GM21447 (cell line): ENCODE data around the gene RPS2.
"Not testable (repeated sequence)": the region's sequence is repeated elsewhere in the genome, so short reads cannot be mapped to it uniquely, and the experiment has no call there.

Experiments
- ATAC-seq: cut with Tn5 transposase; IDR thresholded peaks from one replicate; pipeline ENCODE4 v1.9.1; 2021; ENCODE audit not compliant: unreplicated experiment

RPS2 gene

GRCh38 chr16:1920727-1921171, 43.9 kb downstream of the RPS2 start:
- ATAC-seq = no peak

DNA sequence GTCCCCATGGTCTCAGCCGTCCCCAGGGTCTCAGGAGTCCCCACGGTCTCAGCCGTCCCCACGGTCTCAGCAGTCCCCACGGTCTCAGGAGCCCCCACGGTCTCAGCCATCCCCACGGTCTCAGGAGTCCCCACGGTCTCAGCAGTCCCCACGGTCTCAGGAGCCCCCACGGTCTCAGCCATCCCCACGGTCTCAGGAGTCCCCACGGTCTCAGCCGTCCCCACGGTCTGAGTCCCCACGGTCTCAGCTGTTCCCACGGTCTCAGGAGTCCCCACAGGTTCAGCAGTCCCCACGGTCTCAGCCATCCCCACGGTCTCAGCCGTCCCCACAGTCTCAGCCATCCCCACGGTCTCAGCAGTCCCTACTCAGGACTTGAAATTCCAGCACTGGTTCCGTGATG, 44.5 kb downstream of the RPS2 start:
- ATAC-seq = not testable (repeated sequence)

DNA sequence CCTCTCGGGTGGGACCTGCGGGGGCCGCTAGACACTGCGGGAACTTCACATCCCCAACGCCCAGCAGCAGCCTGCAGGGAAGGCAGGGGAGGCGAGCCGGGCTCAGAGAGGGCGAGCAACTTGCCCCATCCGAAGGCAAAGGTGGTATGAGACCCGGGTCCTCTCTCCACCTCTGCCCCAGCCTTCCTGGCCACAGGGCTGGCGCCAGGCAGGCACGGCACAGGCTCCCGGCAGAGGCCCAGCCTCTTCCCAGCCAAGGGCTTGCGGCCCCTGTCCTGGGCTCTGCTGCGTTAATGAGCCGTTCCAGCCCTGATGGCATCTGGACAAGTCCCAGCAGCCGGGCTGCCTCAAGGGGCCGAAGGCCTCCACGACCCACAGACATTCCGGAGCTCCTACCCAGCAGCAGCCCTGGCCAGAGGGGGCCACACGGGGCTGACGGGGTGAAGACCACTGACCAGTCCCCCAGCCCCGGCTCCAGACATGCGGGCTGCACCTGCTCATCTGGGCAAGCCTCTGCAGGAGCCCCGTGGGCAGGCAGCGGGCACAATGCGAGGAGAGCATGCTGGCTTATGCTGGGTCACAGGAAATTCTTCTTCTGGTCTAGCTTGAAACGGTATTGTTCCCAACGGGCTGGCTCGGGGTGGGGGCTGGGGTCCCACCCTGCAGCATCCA, 45.2 kb downstream of the RPS2 start:
- ATAC-seq = no peak

DNA sequence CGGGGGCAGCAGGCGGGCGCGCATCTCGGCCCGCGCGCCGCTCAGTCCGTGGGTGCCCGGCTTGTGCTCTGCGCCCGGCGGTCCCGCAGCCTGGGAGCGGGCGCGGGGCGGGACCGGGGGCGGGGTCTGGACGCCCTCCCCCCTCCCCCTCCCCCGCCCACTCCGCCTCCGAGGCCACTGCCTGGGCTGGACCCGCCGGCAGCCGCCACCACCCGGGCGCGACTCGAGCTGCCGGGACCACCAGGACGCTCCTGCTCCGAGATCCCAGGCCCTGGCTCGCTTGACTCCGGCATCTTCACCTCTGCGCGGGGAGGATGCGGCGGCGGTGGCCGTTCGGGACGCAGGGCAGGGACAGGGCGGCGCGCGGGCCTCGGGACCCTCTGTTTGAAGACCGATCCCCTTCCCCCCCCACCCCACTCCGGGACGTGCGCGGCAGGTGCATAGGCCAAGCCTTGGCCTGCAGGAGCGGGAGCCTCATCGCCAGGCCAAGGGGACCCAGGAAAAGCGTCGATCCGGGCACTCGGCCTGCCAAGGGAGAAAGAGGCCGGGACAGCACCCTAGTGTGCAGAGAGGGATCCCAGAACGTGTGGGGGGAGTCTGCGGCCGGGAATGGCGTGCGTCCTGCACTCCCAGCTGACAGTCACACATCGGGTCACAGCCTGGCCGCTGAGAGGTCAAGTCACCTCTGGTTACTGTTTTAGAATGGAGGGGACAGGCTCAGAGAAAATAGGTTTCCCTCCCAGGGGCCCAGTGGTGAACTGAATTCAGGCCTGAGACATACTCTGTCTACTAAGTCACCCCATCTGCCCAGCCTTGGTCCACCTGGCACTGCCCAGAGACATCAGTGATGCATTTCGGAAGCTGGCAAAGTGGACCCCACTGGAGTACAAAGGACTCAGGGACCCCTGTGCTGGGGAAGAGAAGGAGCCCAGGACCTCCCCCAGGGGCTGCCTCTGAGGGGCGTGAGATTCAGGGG, 46.0 kb downstream of the RPS2 start, which contains the start of gene HS3ST6:
TSS of gene HS3ST6 (minus strand) at position 65 of the 976 bp plus-strand sequence. CDS start 92 bp downstream, outside the sequence.
- ATAC-seq = no peak

- no peak for ATAC-seq
These were observed 46.8 kb downstream of the RPS2 start for GRCh38 chr16:1917665-1918350.

- no peak for ATAC-seq
These were observed 47.5 kb downstream of the RPS2 start for GRCh38 chr16:1917056-1917664.

GRCh38 chr16:1916640-1916990, 48.0 kb downstream of the RPS2 start:
- no peak for ATAC-seq

DNA sequence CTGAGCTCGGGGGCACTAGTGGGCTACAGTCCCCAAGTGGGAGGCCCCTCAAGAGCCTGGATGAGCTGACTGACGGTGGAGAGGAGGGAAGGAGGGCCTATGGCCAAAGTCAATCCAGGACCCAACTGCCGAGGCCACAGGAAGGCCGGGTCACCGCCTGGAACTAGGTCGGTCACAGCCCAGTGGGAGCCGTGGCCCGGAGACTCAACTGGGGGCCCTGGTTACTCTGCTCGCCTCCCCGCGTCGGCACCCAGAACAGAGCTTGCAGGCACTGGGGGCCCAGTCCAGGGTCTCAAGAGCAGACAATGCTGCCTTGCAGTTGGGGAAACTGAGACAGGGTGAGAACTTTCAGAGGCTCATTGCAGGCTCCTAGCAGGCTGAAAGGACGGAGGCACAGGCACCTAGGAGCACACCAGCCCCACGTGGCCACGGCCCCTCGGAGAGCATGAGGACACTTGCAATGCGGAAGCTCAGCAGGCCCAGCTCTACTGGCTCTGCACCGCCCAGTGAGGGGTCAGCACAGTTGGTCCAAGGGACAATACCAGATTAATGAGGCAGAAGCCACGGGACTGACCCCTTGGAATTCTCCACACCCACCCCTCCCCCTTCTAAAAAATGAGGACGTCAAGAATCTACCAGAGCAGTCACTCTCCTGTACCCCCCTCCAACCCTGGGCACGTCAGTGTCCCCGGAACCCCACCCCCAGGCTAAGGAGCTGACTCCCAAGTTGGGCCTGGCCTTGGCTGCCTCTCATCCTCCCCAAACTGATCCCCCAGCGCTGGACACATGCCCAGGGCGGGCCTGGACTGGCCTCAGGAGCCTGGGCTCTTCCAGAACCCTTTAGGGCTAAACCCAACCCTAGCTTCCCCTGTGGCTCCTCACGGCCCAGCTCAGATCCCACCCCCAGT, 48.6 kb downstream of the RPS2 start:
- no peak for ATAC-seq

DNA sequence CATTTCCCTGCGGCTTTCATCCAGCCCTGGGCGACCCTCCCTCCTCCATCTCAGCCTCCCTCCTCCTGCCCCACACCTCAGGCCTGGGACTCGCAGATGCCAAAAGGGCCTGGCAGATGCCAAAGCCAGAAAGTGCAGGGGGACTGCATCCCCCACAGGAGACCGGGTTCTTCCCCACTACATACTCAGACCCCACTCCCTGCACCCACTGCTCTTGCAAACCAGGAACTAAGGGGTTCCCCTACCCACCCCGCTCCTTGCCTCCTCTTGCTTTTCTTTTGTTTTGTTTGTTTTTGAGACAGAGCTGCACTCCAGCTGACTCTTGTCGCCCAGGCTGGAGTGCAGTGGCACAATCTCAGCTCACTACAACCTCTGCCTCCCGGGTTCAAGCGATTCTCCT, 49.6 kb downstream of the RPS2 start:
- no peak for ATAC-seq

GRCh38 chr16:1914084-1914608, 50.5 kb downstream of the RPS2 start:
- no peak for ATAC-seq

DNA sequence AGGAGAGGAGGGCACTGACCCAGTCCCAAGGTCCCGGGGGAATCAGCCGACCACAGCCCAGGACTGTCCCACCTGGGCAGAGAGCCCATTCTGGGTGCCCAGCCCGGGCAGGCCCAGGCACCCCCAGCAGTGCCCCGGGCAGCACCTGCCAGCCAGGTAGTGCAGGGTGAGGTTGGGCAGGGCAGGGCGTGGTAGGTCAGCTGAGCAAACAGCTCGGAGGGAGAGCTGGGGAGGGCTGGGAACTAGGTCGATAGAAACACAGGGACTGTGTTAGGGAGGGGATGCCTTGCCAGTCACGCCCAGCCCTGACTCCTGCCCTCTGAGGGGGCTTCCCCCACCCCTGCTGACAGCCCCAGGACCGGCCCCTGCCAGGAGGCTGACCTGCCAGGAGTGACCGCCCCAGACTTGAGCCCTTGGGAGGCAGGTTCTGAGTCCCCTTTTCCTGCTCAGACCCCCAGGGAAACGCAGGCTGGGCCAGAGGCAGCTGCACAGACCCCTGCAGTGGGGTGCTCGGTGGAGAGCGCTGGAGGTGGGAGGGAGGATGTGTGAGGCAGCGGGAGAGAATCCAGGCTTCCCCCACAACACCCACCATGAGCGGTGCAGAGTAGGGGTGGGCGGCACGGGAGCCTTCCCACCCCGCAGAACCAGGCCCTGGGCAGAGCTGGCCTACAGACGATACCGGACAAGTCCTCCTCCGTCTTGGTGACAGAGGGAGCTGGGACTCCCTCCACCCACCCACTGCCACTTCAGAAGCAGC, 51.1 kb downstream of the RPS2 start:
- ATAC-seq = no peak

DNA sequence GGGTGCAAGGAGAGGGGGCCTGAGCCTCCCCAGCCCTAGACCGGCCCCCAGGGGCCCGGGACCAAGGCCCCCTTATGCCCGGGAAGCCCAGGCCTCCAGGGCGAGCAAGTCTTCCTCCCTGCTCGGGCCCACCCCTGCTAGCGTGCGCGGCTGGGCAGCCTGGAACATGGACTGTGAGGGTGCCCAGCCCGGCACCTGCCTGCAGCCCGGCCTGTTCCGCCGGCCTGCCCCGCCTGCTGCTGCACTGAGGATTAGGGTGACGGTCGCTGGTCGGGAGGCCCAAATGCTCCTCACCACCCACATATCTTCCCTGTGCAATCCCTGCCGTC, 52.4 kb downstream of the RPS2 start:
- ATAC-seq = no peak
